ENCODE measurements around the gene FEM1C. TPM values are rescaled to one million over a fixed set of nuclear protein-coding genes. Genes with fewer than 3 reads are reported as not detected.

FEM1C gene
- total and polyA plus RNA-seq, 10 of the 15 experiments (the other 5 are each of a cell fraction or from before 2014, with no cell fraction given): 1.9 to 15.6 (median 8.0) TPM

DNA sequence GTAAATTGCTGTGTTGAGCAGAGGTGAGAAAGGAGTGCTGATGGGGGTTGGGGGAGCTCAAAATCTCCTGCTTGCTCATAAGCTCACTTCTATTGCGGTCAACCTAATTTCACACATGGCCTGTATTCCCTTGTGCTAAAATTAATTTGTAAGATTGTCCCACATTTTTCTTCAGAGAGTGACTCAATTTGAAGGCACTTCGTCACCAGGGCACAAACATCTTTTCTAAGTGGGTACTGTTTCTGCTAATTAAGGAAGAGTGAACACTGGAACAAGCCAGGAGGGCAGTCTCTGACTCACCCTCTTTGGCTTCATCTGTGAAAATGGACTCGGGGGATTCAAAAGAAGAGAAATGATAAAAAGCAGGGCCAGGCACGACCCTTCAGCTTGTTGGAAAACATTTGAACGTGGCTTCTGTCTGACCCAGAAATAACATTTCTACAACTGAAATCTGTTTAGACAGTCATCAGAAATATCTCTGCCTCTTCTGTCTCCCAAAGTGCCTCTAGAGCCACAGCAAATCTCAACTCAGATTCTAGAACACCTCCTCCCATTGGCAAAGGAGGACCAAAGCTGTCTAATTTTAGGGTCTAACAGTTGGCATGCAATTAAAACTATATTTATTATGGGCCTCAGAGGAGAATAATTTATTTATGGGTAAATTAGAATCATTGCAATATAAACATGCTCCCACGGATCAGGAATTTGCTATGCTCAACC lies 49.8 kb downstream of the FEM1C start (continued):
- TF ChIP-seq SPI1 (IDR thresholded peaks at IDR 0.05; ENCODE audit: borderline replicate concordance, insufficient read depth, low read depth, low read length) (no peak), SMAD1 (IDR thresholded peaks at IDR 0.05; ENCODE audit: low read depth, partially characterized antibody) (no peak), NFYA (IDR thresholded peaks at IDR 0.05; ENCODE audit: borderline replicate concordance, low read depth, low read length) (no peak), BHLHE40 (IDR thresholded peaks at IDR 0.05; ENCODE audit: borderline replicate concordance in 1 of 2, low read depth in 2 of 2, low read length in 1 of 2) (0 out of 4 replicates have a peak, but pooled peaks of 1 of the 2 experiments have one; percentile 19), YBX1 (IDR thresholded peaks at IDR 0.05) (no peak), NFYB (IDR thresholded peaks at IDR 0.05; ENCODE audit: insufficient read depth, low read depth, low read length) (no peak), RELA (IDR thresholded peaks at IDR 0.05; ENCODE audit: borderline replicate concordance, partially characterized antibody) (no peak), NFIC (IDR thresholded peaks at IDR 0.05; ENCODE audit: low read depth, low read length) (peak; percentile 77), IKZF1 (conservative IDR thresholded peaks at IDR 0.05) (peak; percentile 87), POLR2AphosphoS2 (IDR thresholded peaks at IDR 0.05; ENCODE audit: low read depth, low read length) (no peak), CEBPB (IDR thresholded peaks at IDR 0.05; ENCODE audit: borderline replicate concordance in 1 of 2, low read depth in 2 of 2, low read length in 2 of 2) (no peak), ZNF384 (IDR thresholded peaks at IDR 0.05; ENCODE audit: borderline replicate concordance, low read depth, low read length) (no peak), MTA2 (IDR thresholded peaks at IDR 0.05; ENCODE audit: low read depth) (peak; percentile 91), NR2F1 (conservative IDR thresholded peaks at IDR 0.05) (no peak), GABPA (IDR thresholded peaks at IDR 0.05; ENCODE audit: low read depth) (no peak)
- TF ChIP-seq, protein P1, sequence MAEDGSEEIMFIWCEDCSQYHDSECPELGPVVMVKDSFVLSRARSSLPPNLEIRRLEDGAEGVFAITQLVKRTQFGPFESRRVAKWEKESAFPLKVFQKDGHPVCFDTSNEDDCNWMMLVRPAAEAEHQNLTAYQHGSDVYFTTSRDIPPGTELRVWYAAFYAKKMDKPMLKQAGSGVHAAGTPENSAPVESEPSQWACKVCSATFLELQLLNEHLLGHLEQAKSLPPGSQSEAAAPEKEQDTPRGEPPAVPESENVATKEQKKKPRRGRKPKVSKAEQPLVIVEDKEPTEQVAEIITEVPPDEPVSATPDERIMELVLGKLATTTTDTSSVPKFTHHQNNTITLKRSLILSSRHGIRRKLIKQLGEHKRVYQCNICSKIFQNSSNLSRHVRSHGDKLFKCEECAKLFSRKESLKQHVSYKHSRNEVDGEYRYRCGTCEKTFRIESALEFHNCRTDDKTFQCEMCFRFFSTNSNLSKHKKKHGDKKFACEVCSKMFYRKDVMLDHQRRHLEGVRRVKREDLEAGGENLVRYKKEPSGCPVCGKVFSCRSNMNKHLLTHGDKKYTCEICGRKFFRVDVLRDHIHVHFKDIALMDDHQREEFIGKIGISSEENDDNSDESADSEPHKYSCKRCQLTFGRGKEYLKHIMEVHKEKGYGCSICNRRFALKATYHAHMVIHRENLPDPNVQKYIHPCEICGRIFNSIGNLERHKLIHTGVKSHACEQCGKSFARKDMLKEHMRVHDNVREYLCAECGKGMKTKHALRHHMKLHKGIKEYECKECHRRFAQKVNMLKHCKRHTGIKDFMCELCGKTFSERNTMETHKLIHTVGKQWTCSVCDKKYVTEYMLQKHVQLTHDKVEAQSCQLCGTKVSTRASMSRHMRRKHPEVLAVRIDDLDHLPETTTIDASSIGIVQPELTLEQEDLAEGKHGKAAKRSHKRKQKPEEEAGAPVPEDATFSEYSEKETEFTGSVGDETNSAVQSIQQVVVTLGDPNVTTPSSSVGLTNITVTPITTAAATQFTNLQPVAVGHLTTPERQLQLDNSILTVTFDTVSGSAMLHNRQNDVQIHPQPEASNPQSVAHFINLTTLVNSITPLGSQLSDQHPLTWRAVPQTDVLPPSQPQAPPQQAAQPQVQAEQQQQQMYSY (CRISPR knock-in tag; IDR thresholded peaks at IDR 0.05): no peak
- TF ChIP-seq, protein P2, sequence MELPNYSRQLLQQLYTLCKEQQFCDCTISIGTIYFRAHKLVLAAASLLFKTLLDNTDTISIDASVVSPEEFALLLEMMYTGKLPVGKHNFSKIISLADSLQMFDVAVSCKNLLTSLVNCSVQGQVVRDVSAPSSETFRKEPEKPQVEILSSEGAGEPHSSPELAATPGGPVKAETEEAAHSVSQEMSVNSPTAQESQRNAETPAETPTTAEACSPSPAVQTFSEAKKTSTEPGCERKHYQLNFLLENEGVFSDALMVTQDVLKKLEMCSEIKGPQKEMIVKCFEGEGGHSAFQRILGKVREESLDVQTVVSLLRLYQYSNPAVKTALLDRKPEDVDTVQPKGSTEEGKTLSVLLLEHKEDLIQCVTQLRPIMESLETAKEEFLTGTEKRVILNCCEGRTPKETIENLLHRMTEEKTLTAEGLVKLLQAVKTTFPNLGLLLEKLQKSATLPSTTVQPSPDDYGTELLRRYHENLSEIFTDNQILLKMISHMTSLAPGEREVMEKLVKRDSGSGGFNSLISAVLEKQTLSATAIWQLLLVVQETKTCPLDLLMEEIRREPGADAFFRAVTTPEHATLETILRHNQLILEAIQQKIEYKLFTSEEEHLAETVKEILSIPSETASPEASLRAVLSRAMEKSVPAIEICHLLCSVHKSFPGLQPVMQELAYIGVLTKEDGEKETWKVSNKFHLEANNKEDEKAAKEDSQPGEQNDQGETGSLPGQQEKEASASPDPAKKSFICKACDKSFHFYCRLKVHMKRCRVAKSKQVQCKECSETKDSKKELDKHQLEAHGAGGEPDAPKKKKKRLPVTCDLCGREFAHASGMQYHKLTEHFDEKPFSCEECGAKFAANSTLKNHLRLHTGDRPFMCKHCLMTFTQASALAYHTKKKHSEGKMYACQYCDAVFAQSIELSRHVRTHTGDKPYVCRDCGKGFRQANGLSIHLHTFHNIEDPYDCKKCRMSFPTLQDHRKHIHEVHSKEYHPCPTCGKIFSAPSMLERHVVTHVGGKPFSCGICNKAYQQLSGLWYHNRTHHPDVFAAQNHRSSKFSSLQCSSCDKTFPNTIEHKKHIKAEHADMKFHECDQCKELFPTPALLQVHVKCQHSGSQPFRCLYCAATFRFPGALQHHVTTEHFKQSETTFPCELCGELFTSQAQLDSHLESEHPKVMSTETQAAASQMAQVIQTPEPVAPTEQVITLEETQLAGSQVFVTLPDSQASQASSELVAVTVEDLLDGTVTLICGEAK (IDR thresholded peaks at IDR 0.05; ENCODE audit: borderline replicate concordance): no peak
- TF ChIP-seq, protein P3, sequence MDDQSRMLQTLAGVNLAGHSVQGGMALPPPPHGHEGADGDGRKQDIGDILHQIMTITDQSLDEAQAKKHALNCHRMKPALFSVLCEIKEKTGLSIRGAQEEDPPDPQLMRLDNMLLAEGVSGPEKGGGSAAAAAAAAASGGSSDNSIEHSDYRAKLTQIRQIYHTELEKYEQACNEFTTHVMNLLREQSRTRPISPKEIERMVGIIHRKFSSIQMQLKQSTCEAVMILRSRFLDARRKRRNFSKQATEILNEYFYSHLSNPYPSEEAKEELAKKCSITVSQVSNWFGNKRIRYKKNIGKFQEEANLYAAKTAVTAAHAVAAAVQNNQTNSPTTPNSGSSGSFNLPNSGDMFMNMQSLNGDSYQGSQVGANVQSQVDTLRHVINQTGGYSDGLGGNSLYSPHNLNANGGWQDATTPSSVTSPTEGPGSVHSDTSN (IDR thresholded peaks at IDR 0.05; ENCODE audit: insufficient replicate concordance, low read depth, low read length): no peak

All from GM12878 (cell line).